ENCODE results near the gene TCP11.

Gene TCP11

GRCh38 chr6:35166116-35166515 lies 25.0 kb upstream of the TCP11 start:
- Histone ChIP-seq H3K27ac (no peak overlapping the region), H3K27me3 (no peaks in the 10 kb centered on the region), H4K20me1 (no peaks in the 10 kb centered on the region), H3K36me3 (no peaks in the 10 kb centered on the region), H3K4me1 (peaks cover 0 to 7% (median 0%) of the 10 kb centered on the region in 10 experiments; a peak in 2 of 20 replicates), H3K4me3 (no peak overlapping the region), H3K9me3 (replicated peaks in 1 of 11) (peaks cover 0 to 13% (median 0%) of the 10 kb centered on the region in 11 experiments; a peak in 6 of 22 replicates), H3K4me2 (peak overlapping the region in 1 of 11 experiments; percentile 15; a peak in 1 of 22 replicates), H3K9ac (no peak overlapping the region)
- no peak for TF ChIP-seq Cebpa-rat (IDR thresholded peaks at IDR 0.05)

GRCh38 chr6:35165630-35166071 lies 24.5 kb upstream of the TCP11 start:
- H3K36me3 ChIP-seq = no peaks in the 10 kb centered on the region
- H4K20me1 ChIP-seq = no peaks in the 10 kb centered on the region
- H3K9me3 ChIP-seq (replicated peaks in 1 of 11) = peaks cover 0 to 13% (median 0%) of the 10 kb centered on the region in 11 experiments; a peak in 6 of 22 replicates
- no peaks in the 10 kb centered on the region for H3K27me3 ChIP-seq
- peaks cover 0 to 9% (median 0%) of the 10 kb centered on the region in 10 experiments; a peak in 2 of 20 replicates for H3K4me1 ChIP-seq
- H3K4me2 ChIP-seq = peak overlapping the region in 1 of 11 experiments; percentile 15; a peak in 1 of 22 replicates
- H3K4me3 ChIP-seq = no peak overlapping the region
- no peak overlapping the region for H3K27ac ChIP-seq
- H3K9ac ChIP-seq = no peak overlapping the region
- TF ChIP-seq Cebpa-rat (IDR thresholded peaks at IDR 0.05) = no peak

- Histone ChIP-seq H3K4me1 (peaks cover 0 to 9% (median 0%) of the 10 kb centered on the region in 10 experiments; a peak in 2 of 20 replicates), H3K9ac (no peak overlapping the region), H3K36me3 (no peaks in the 10 kb centered on the region), H4K20me1 (no peaks in the 10 kb centered on the region), H3K9me3 (replicated peaks in 1 of 11) (peaks cover 0 to 11% (median 0%) of the 10 kb centered on the region in 11 experiments; a peak in 6 of 22 replicates), H3K4me3 (no peak overlapping the region), H3K4me2 (no peak overlapping the region), H3K27me3 (no peaks in the 10 kb centered on the region), H3K27ac (no peak overlapping the region)
- TF ChIP-seq Cebpa-rat (IDR thresholded peaks at IDR 0.05) = no peak
Observed at GRCh38 chr6:35164868-35165267, 23.7 kb upstream of the TCP11 start.

GRCh38 chr6:35164277-35164676 lies 23.1 kb upstream of the TCP11 start:
- H3K36me3 ChIP-seq = no peaks in the 10 kb centered on the region
- peaks cover 0 to 5% (median 0%) of the 10 kb centered on the region in 11 experiments; a peak in 3 of 22 replicates for H3K9me3 ChIP-seq (replicated peaks in 1 of 11)
- H3K4me2 ChIP-seq = no peak overlapping the region
- no peaks in the 10 kb centered on the region for H4K20me1 ChIP-seq
- H3K27me3 ChIP-seq = no peaks in the 10 kb centered on the region
- no peak overlapping the region for H3K4me3 ChIP-seq
- H3K27ac ChIP-seq = no peak overlapping the region
- peaks cover 0 to 9% (median 0%) of the 10 kb centered on the region in 10 experiments; a peak in 2 of 20 replicates for H3K4me1 ChIP-seq
- no peak for TF ChIP-seq Cebpa-rat (IDR thresholded peaks at IDR 0.05)
- no peak overlapping the region for H3K9ac ChIP-seq

- Histone ChIP-seq H3K27ac (no peak overlapping the region), H3K4me3 (no peak overlapping the region), H3K9me3 (replicated peaks in 1 of 11) (peaks cover 0 to under 1% (median 0%) of the 10 kb centered on the region in 11 experiments; a peak in 2 of 22 replicates), H3K4me1 (peaks cover 0 to 9% (median 0%) of the 10 kb centered on the region in 10 experiments; a peak in 2 of 20 replicates), H3K36me3 (no peaks in the 10 kb centered on the region), H4K20me1 (no peaks in the 10 kb centered on the region), H3K27me3 (no peaks in the 10 kb centered on the region), H3K4me2 (no peak overlapping the region), H3K9ac (no peak overlapping the region)
- no peak for TF ChIP-seq Cebpa-rat (IDR thresholded peaks at IDR 0.05)
Observed at GRCh38 chr6:35163836-35164235, 22.7 kb upstream of the TCP11 start.

GRCh38 chr6:35161776-35162607 lies 20.9 kb upstream of the TCP11 start:
- H3K27me3 ChIP-seq = no peaks in the 10 kb centered on the region
- no peaks in the 10 kb centered on the region for H4K20me1 ChIP-seq
- H3K36me3 ChIP-seq = no peaks in the 10 kb centered on the region
- H3K9ac ChIP-seq = no peak overlapping the region
- TF ChIP-seq Cebpa-rat (IDR thresholded peaks at IDR 0.05) = no peak
- peak overlapping the region in 2 of 11 experiments; percentile 1 to 7; a peak in 1 of 22 replicates for H3K4me2 ChIP-seq
- H3K9me3 ChIP-seq (replicated peaks in 1 of 11) = no peaks in the 10 kb centered on the region; a peak in 1 of 22 replicates
- peaks cover 0 to 9% (median 0%) of the 10 kb centered on the region in 10 experiments; a peak in 2 of 20 replicates for H3K4me1 ChIP-seq
- H3K4me3 ChIP-seq = no peak overlapping the region
- no peak overlapping the region for H3K27ac ChIP-seq

- Histone ChIP-seq H3K9ac (no peak overlapping the region), H3K4me3 (no peak overlapping the region), H4K20me1 (no peaks in the 10 kb centered on the region), H3K27ac (no peak overlapping the region), H3K4me2 (peak overlapping the region in 2 of 11 experiments; percentile 1 to 7; a peak in 1 of 22 replicates), H3K27me3 (no peaks in the 10 kb centered on the region), H3K9me3 (replicated peaks in 1 of 11) (no peaks in the 10 kb centered on the region; a peak in 1 of 22 replicates), H3K4me1 (peaks cover 0 to 9% (median 0%) of the 10 kb centered on the region in 10 experiments; a peak in 2 of 20 replicates), H3K36me3 (no peaks in the 10 kb centered on the region)
- TF ChIP-seq Cebpa-rat (IDR thresholded peaks at IDR 0.05) = no peak
Observed at GRCh38 chr6:35161266-35161665, 20.1 kb upstream of the TCP11 start.

GRCh38 chr6:35160642-35161041 lies 19.5 kb upstream of the TCP11 start:
- Histone ChIP-seq H3K36me3 (no peaks in the 10 kb centered on the region), H4K20me1 (no peaks in the 10 kb centered on the region), H3K9ac (no peak overlapping the region), H3K4me3 (no peak overlapping the region), H3K4me1 (peaks cover 0 to 9% (median 0%) of the 10 kb centered on the region in 10 experiments; a peak in 2 of 20 replicates), H3K27me3 (no peaks in the 10 kb centered on the region), H3K27ac (no peak overlapping the region), H3K9me3 (replicated peaks in 1 of 11) (no peaks in the 10 kb centered on the region; a peak in 1 of 22 replicates), H3K4me2 (no peak overlapping the region)
- no peak for TF ChIP-seq Cebpa-rat (IDR thresholded peaks at IDR 0.05)

GRCh38 chr6:35158520-35158919 lies 17.4 kb upstream of the TCP11 start:
- no peak overlapping the region for H3K27ac ChIP-seq
- peaks cover 0 to 9% (median 0%) of the 10 kb centered on the region in 10 experiments; a peak in 1 of 20 replicates for H3K4me1 ChIP-seq
- H3K9me3 ChIP-seq (replicated peaks in 1 of 11) = no peaks in the 10 kb centered on the region; a peak in 1 of 22 replicates
- H3K4me2 ChIP-seq = no peak overlapping the region
- H4K20me1 ChIP-seq = no peaks in the 10 kb centered on the region
- H3K9ac ChIP-seq = no peak overlapping the region
- TF ChIP-seq Cebpa-rat (IDR thresholded peaks at IDR 0.05) = no peak
- no peak overlapping the region for H3K4me3 ChIP-seq
- no peaks in the 10 kb centered on the region for H3K27me3 ChIP-seq
- H3K36me3 ChIP-seq = no peaks in the 10 kb centered on the region

Data from BLaER1 treated with 17β-estradiol and CSF1 and Interleukin-3, amounts not matched to agents 10 nM and 100 nM (cell line).